IPS-20b (cell line): ENCODE measurements around the gene ENDOV.
A peak's percentile ranks its signal among the peaks of the same experiment; 100 is the strongest.

Source experiments
- H3K27ac ChIP-seq: one replicate; pipeline ENCODE4 v1.5.1; 2013; ENCODE audit warnings: low read length
- H3K27me3 ChIP-seq: 2 replicates; pipeline ENCODE4 v1.6.1; 2013; ENCODE audit warnings: mild to moderate bottlenecking, low read length, inconsistent platforms; ENCODE audit not compliant: insufficient read depth
- H3K36me3 ChIP-seq: 2 replicates; pipeline ENCODE4 v1.6.1; 2013; ENCODE audit warnings: low read depth, mild to moderate bottlenecking, inconsistent platforms, low read length, moderate library complexity; ENCODE audit not compliant: insufficient read depth
- H3K4me1 ChIP-seq: 2 replicates; pipeline ENCODE4 v1.6.1; 2013; ENCODE audit warnings: mild to moderate bottlenecking, control low read depth, inconsistent platforms, low read length, moderate library complexity; ENCODE audit not compliant: insufficient read depth
- H3K4me3 ChIP-seq: 2 replicates; pipeline ENCODE4 v1.5.1; 2013; ENCODE audit warnings: mild to moderate bottlenecking, low read length, inconsistent platforms
- H3K9ac ChIP-seq: 2 replicates; pipeline ENCODE4 v1.6.1; 2013; ENCODE audit warnings: low read depth, mild to moderate bottlenecking, inconsistent platforms, low read length, moderate library complexity
- H3K9me3 ChIP-seq: 2 replicates; pipeline ENCODE4 v1.6.1; 2013; ENCODE audit warnings: mild to moderate bottlenecking, low read depth, low read length, inconsistent platforms; ENCODE audit not compliant: insufficient read depth

Gene ENDOV

DNA sequence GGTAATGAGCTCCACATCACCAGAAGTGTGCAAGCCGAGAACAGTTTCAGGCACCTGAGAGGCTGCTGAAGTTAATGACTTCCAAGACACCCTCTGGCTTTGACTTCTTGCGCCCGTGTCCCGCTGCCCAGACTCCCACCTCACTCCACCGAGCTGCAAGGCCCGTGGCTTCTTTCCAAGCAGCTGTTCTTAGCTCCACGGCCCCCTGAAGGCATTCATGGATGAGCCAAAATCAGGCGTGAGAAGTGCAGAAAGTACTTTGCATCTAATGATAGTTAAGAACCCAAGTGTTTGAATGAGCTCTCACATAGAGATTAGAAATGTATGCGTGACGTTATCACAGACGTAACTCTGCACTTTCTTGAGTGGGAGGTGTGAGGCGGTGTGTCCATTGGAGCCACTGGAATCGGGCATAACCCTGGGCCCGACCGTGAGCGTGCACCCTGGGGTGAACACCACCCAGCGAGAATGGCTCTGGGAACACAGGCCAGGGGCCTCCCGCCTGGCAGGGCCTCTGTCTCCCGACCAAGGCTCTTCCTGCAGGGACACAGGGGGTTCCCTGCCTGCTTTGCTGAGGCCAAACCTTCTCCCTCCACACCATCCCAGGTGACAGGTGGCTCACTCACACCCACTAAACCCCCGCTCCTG is 50.5 kb downstream of the ENDOV start:
- Histone ChIP-seq H3K9me3 (no peaks in the 10 kb centered on the region), H3K4me3 (no peak overlapping the region), H3K9ac (no peak overlapping the region), H3K36me3 (no peaks in the 10 kb centered on the region), H3K4me1 (no peaks in the 10 kb centered on the region), H3K27me3 (peaks cover 72% of the 10 kb centered on the region), H3K27ac (no peak overlapping the region)

DNA sequence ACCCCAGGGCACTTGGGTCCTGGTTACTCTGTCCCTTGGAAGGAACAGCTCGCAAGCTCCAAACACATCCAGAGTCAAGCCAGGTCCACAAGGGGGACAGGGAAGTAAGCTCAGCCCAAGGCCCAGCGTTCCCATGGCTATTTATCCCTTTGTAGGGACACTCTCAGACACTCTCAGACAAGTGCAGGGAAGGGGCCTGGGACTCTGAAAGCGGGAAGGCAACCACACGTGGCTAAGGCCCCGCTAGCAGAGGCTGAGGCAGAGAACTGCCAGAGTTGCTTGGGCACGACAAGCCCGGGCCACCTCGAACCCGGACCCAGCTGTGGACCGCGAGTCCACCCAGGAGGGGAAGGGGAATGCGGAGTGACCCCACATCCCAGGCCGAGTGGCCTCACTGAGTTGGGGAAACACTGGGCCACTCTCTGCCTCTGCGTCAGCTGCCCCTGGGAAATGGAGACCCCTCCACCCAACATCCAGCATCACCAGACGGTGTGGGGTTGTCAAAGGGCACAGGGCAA is 51.3 kb downstream of the ENDOV start:
- H3K27me3 ChIP-seq, result peaks cover 73% of the 10 kb centered on the region
- no peaks in the 10 kb centered on the region for H3K4me1 ChIP-seq
- H3K4me3 ChIP-seq, result no peak overlapping the region

DNA sequence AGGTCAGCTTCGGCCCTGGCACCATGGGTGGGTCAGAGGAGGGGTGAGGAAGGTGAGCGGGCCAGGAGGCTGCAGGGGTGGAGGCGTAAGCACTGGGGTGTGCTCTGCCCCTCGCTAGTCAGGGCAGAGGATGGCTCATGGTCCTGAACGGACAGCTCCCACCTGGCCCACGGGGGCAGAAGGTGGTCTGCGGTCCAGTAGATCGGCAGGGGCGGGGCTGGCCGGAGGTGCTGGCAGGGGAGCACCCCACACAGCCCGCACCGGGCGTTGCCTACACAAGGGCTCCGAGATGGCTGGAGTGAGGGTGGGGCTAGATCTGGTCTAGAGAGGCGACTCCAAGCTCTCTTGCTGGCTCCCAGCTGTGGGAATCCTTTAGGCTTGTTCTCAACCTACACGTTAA is 53.3 kb downstream of the ENDOV start:
- peaks cover 82% of the 10 kb centered on the region for H3K27me3 ChIP-seq

More for the DNA sequence above, 51.3 kb downstream of the ENDOV start:
- H3K27ac ChIP-seq, result no peak overlapping the region
- no peak overlapping the region for H3K9ac ChIP-seq
- no peaks in the 10 kb centered on the region for H3K9me3 ChIP-seq
- H3K36me3 ChIP-seq, result no peaks in the 10 kb centered on the region

DNA sequence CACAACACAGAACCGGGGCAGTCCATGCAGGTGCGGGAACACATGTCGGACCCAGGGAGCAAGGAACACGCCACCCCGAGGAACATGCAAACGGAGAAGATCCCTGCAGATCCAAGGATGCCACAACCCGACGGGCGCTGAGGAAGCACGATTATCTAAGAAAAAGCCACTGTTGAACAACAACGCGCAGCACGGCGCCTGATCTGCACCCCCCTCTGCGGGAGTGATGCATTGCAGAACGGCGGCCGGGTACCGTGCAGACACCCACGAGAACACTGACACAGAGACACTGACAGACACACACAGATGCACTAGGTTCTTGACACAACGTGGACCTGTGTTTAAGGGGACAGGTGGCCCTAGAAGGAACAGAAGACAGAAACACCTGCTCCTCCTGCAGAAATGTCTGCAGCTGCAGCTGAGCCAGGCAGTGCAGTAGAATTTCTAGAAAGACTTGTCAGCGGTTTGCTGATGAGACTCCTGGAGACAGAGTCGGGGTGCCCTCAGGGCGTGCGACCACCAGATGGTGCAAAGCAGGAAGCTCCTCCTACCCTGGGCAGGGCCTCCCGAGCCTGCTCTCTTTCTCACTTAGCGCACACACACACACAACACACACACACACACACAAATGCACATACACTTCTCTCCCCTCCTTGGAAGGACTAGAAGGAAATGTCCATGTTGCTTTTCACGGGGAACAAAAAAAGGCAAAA is 54.0 kb downstream of the ENDOV start:
- H3K27me3 ChIP-seq, result peaks cover 89% of the 10 kb centered on the region
- H3K27ac ChIP-seq, result no peak overlapping the region
- H3K4me1 ChIP-seq, result no peaks in the 10 kb centered on the region
- H3K36me3 ChIP-seq, result no peaks in the 10 kb centered on the region
- H3K9ac ChIP-seq, result no peak overlapping the region
- no peaks in the 10 kb centered on the region for H3K9me3 ChIP-seq
- H3K4me3 ChIP-seq, result no peak overlapping the region

More for the DNA sequence above, 53.3 kb downstream of the ENDOV start:
- Histone ChIP-seq H3K4me3 (no peak overlapping the region), H3K9ac (no peak overlapping the region), H3K9me3 (no peaks in the 10 kb centered on the region), H3K27ac (no peak overlapping the region), H3K36me3 (no peaks in the 10 kb centered on the region), H3K4me1 (no peaks in the 10 kb centered on the region)

DNA sequence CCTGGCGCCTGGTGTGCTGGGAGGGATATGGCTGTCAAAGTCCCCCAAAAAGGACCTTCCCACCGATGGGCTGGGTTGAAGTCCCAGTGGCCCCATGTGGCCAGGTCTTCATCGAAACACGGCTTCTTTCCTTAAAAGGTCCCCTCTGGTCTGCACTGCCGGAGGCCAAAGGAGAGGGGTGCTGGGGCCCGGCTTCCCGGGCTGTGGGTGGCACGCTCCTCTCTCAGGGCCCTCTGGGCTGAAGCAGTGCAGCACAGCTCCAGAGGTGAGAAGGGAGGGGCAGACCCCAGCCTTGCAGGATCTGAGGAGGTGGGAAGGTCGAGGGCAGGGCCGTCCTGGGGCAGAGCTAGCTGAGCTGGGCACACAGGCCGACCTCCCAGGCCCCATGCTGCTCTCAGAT is 54.7 kb downstream of the ENDOV start:
- Histone ChIP-seq H3K4me3 (no peak overlapping the region), H3K4me1 (no peaks in the 10 kb centered on the region), H3K36me3 (no peaks in the 10 kb centered on the region), H3K27me3 (peaks cover 96% of the 10 kb centered on the region), H3K27ac (no peak overlapping the region), H3K9ac (no peak overlapping the region), H3K9me3 (no peaks in the 10 kb centered on the region)

DNA sequence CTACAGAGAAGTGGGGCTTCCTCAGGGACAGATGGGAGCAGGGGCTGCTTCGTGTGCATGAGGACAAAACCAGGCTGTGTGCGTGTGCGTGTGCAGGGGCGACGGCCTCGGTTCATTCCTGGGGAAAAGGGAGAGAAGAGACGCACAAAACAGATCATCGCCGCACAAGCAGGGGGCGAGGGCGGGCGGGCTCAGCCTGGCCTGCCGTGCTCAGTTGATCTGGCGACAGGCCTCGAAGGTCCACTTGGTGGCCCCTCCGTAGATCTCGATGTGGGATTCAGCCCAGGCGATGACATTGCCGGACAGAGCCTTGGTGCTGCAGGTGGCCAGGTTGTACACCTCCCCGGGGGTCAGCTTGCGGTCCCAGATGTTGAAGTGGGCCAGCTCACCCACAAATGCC is 55.6 kb downstream of the ENDOV start:
- Histone ChIP-seq H3K36me3 (no peaks in the 10 kb centered on the region), H3K4me1 (no peaks in the 10 kb centered on the region), H3K27ac (no peak overlapping the region), H3K4me3 (no peak overlapping the region), H3K9ac (no peak overlapping the region), H3K27me3 (peaks cover 98% of the 10 kb centered on the region), H3K9me3 (no peaks in the 10 kb centered on the region)

DNA sequence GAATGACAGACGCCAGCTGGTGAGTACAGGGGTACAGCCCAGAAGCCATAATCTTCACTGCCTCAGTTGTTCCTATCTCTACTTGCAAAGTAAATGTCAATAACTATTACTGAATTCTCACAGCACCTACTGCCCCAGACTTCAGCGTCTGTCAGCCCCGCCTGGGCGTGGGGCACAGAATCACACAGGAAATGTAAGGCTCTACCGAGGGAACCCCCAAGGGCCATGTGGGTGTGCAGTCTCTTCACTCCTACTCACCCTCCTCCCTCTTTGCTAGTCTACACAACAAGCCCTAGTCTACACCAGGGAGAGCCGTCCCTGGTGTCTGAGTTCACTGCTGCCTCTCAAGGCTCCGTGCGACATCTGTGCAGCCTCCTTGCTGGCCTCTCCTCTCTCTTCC is 57.0 kb downstream of the ENDOV start:
- Histone ChIP-seq H3K36me3 (no peaks in the 10 kb centered on the region), H3K27me3 (peaks cover 100% of the 10 kb centered on the region), H3K9ac (no peak overlapping the region), H3K4me3 (no peak overlapping the region), H3K9me3 (no peaks in the 10 kb centered on the region), H3K4me1 (no peaks in the 10 kb centered on the region), H3K27ac (no peak overlapping the region)

DNA sequence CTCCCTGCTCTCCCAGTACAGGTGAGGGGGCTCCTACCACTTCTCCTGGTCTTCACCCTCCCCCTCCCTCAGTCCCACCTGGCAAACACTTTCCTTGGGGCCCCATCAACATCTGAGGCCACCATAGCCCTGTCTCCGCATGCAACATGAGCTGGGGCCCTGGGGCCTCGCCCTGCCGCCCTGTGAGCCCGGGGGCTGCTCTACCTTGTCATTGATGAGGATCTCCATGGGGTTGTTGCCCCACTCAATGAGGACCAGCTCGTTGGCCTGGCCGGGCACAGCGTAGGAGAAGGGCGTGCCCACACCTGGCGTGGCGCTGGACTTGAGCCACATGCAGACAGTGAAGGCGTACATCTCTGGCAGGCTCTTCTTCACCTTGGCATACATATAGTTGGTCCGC is 58.0 kb downstream of the ENDOV start:
- Histone ChIP-seq H3K4me3 (no peak overlapping the region), H3K4me1 (no peaks in the 10 kb centered on the region), H3K9ac (no peak overlapping the region), H3K9me3 (no peaks in the 10 kb centered on the region), H3K27ac (no peak overlapping the region), H3K36me3 (no peaks in the 10 kb centered on the region), H3K27me3 (peaks cover 100% of the 10 kb centered on the region)

DNA sequence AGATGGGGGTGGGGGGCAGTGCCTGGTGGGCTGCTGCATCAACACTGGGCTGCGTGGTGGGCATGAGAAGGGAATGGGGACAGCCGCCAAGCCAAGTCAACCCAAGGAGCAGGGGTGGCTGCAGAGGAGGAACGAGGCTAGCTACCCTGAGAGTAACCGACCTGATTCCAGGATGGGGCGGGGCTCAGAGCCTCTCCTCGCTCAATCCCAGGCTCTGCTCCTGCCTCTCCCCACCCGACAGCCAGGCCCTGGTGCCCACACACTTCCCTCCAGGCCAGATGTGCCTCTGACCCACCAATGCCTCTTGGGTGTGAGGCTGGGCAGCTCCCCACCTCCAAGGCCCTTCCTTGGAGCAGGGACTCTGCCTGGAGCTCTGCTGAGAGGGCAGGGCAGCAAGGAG is 58.7 kb downstream of the ENDOV start:
- Histone ChIP-seq H3K27me3 (peaks cover 100% of the 10 kb centered on the region), H3K4me3 (no peak overlapping the region), H3K9ac (no peak overlapping the region), H3K4me1 (no peaks in the 10 kb centered on the region), H3K9me3 (no peaks in the 10 kb centered on the region), H3K36me3 (no peaks in the 10 kb centered on the region), H3K27ac (no peak overlapping the region)

DNA sequence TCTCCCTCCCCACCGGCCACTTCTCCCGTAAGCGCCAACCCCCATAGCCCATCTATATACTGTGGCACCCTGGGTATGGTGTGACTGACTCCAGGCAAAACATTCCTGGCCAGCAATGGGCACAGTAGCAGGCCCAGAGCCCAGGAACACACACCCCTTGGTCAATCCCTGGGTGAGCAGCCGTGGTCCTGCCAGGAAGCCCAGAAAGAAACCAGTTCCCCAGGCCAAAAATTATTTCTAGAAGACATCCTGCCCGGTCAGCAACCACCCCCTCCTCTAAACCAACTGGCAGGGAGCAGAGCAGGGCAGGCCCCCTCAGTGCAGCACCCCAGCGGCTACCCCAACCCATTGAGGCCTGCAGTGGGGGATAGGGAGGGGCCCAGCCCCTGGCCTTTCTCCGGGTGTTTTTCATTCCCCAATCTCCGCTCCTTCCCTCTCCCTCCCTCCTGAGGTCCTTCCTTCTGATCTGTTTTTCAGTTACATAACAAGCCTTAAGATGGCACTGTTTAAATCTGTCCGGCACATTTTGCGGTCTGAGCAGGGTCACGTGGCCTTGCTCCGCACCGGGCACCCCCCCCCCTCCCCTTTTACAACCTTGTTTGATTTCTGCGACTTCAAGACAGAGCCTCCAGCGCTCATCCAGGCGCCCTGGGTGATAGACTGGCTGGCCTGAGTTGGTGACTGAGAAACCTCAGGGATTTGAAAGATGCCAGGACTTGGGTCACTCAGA is 59.4 kb downstream of the ENDOV start:
- Histone ChIP-seq H3K4me1 (no peaks in the 10 kb centered on the region), H3K36me3 (no peaks in the 10 kb centered on the region), H3K4me3 (peak overlapping the region; percentile 29; the same call in 1 of the 2 replicates), H3K27ac (no peak overlapping the region), H3K9me3 (no peaks in the 10 kb centered on the region), H3K9ac (no peak overlapping the region), H3K27me3 (peaks cover 100% of the 10 kb centered on the region)

DNA sequence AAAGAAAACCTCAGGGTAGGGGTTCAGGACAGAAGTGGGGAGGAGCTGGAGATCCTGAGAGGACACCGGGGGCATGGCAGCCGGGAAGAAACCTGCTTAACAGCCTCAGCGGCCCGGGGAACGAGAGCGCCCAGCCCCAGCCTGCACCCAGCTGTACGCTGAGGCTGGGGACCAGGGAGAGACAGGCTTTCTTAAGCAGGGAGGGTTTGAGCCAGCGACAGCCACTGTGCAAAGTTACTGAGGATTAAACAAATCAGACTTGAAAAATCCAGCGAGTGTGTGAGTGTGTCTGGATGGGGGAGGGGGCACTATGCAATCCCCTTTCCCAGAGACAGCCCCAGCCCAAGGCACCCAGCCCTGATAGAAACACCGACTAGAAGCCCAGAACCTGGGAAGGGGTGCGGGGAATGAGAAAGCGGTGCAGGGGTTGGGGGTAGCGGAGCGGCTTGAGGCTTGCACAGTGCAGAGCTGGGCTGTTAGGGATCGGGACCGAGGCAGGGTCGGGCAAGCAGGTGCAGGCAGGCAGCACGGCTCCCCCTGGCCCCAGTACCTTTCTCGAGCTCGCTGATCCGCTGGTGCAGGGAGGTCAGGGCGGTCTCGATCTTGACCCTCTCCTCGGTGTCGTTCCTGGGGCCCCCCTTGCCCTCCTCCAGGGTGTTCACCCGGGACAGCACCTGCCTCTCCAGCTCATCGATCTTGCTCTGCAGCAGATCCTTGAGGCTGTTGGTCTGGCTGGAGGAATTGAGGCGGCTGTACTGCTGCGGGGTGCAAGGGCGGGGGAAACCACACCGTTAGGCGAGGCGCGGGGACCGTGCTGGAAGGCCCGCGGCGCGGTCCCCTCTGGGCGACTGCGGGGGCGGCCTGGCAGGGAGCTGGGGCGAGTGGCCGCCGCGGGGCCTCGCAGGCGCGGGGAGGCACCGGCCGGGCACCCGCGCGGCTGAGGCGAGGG is 60.3 kb downstream of the ENDOV start:
- Histone ChIP-seq H3K27ac (no peak overlapping the region), H3K4me3 (peak overlapping the region; percentile 29; the same call in 1 of the 2 replicates)

More for the DNA sequence above, 60.3 kb downstream of the ENDOV start:
- Histone ChIP-seq H3K9ac (no peak overlapping the region), H3K4me1 (no peaks in the 10 kb centered on the region), H3K27me3 (peaks cover 100% of the 10 kb centered on the region), H3K9me3 (no peaks in the 10 kb centered on the region), H3K36me3 (no peaks in the 10 kb centered on the region)
